BJ (cell line): ENCODE data around the gene SRGAP3. TPM values are rescaled to one million over a fixed set of nuclear protein-coding genes. Genes with fewer than 3 reads are reported as not detected.

ENCODE experiments used
- CTCF ChIA-PET: fragments of 350-600 bp; formaldehyde crosslinking; extraction: SDS; loops from one replicate; lab custom pipeline; 2021; ENCODE audit warnings: antibody characterized with exemption, inconsistent platforms; lab: Yijun Ruan, JAX
- POLR2A ChIA-PET: fragments of 300-600 bp; sonication (Branson Sonifier 250); formaldehyde crosslinking; extraction: SDS; loops from one replicate; lab custom pipeline; 2021; ENCODE audit warnings: antibody characterized with exemption; lab: Charles Lee
- DNase-seq: peaks from one replicate; pipeline ENCODE4 v3.0.0-alpha.2; 2011; ENCODE audit warnings: low read depth
- H3K27me3 ChIP-seq: 2 replicates; pipeline ENCODE4 v1.6.0; 2011; ENCODE audit warnings: low read length; ENCODE audit not compliant: control insufficient read depth, insufficient read depth
- H3K36me3 ChIP-seq: 2 replicates; pipeline ENCODE4 v1.5.1; 2011; ENCODE audit warnings: low read length; ENCODE audit not compliant: control insufficient read depth, insufficient read depth
- H3K4me3 ChIP-seq: 2 replicates; pipeline ENCODE4 v1.5.1; 2011; ENCODE audit warnings: low read depth, mild to moderate bottlenecking, control low read depth, low read length
- CTCF ChIP-seq: IDR thresholded peaks from 2 replicates; pipeline ENCODE4 v1.5.1; 2011; ENCODE audit warnings: low read depth, mild to moderate bottlenecking, control low read depth, inconsistent platforms, low read length, moderate library complexity; ENCODE audit not compliant: insufficient read depth
- polyA plus RNA-seq: library from polyadenylated mRNA; depleted of rRNA; stranded (reverse); fragments of >200 nt; gene quantifications from 2 replicates; pipeline ENCODE4 v1.2.3, GENCODE V29; 2011

The SRGAP3 gene
- polyA plus RNA-seq, 1 experiment: 0.75 TPM

DNA sequence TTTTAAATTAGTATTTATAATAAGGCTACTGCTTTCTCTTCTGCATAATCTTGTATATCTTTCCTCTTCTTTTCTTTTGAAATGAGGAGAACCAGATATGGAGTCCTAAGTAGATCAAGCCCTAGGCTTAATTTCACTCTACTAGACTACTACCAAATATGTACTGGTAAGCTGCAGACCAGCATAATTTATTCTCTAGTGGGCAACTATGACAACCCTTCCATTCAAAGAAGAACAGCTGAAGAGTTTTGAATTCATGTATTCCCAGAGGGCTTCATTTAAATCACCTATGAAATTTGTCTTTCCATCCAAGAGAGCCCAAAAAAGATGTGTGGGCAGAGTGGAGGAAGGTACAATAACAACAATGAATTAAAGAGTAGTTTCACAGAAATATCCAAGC is 296.1 kb downstream of the SRGAP3 start:
- no peak overlapping the region for H3K4me3 ChIP-seq
- no peaks in the 10 kb centered on the region for H3K27me3 ChIP-seq
- CTCF ChIA-PET: interaction anchor here (0.6 to 3.0 kb wide), 4 partner anchors 13 to 184 kb away, joined by 3 to 26 read pairs (median 4); partner anchors contain the start of gene OXTR
- no peak for DNase-seq
- H3K36me3 ChIP-seq: no peaks in the 10 kb centered on the region
- POLR2A ChIA-PET: interaction anchor here (0.6 kb wide), 1 partner anchor 260 kb away, joined by 3 read pairs; no protein-coding TSS in a partner anchor
- no peak for TF ChIP-seq CTCF

DNA sequence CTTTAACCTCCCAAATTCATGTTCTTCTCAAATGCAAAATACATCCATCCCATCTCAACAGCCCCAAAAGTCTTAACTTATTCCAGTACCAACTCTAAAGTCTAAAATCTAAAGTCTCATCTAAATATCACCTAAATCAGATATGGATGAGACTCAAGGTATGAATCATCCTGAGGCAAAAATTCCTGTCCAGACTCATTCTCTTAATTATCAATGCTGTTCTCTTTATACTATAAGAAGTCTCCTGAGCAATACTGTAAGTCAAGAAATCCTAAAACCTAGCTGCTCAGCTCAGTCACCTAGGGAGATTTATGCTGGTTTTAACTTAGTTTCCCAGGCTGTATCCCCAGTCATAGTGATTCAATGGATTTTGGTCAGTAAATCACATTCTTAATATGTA is 297.3 kb downstream of the SRGAP3 start:
- POLR2A ChIA-PET: no interaction called here
- TF ChIP-seq CTCF: no peak
- Histone ChIP-seq H3K36me3 (no peaks in the 10 kb centered on the region), H3K4me3 (no peak overlapping the region), H3K27me3 (no peaks in the 10 kb centered on the region)
- no peak for DNase-seq
- CTCF ChIA-PET: interaction anchor here (2.5 kb wide), 1 partner anchor 183 kb away, joined by 10 read pairs; the partner anchor contains the start of gene OXTR

DNA sequence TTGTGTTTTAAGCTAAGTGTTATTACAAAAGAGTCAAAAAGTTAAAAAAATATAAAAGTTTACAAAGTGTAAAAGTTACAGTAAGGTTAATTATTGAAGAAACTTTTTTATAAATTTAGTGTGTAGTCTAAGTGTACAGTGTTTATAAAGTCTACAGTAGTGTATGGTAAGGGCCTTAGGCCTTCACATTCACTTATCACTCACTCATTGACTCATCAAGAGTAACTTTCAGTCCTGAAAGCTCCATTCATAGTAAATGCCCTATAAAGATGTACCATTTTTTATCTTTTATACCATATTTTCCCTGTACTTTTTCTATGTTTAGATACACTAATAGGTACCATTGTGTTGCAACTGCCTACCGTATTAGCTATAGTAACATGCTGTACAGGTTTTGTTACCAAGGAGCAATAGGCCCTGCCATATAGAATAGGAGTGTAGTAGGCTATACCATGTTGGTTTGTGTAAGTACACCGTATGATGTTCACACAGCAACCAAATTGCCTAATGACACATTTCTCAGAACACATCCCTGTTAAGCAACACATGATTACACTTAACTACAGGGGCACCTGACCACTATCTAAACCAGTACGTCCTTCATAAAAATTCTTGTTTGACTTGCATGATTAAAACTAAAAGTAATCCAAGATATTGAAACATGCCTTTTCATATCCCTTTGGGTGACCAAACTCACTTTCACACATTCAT is 303.4 kb downstream of the SRGAP3 start:
- Histone ChIP-seq H3K36me3 (no peaks in the 10 kb centered on the region), H3K4me3 (no peak overlapping the region), H3K27me3 (no peaks in the 10 kb centered on the region)
- DNase-seq: no peak
- TF ChIP-seq CTCF: no peak
- ChIA-PET CTCF (interaction anchor here (0.9 to 2.0 kb wide), 5 partner anchors 9 to 357 kb away, joined by 3 to 14 read pairs (median 3); partner anchors contain the start of gene OXTR), POLR2A (no interaction called here)

DNA sequence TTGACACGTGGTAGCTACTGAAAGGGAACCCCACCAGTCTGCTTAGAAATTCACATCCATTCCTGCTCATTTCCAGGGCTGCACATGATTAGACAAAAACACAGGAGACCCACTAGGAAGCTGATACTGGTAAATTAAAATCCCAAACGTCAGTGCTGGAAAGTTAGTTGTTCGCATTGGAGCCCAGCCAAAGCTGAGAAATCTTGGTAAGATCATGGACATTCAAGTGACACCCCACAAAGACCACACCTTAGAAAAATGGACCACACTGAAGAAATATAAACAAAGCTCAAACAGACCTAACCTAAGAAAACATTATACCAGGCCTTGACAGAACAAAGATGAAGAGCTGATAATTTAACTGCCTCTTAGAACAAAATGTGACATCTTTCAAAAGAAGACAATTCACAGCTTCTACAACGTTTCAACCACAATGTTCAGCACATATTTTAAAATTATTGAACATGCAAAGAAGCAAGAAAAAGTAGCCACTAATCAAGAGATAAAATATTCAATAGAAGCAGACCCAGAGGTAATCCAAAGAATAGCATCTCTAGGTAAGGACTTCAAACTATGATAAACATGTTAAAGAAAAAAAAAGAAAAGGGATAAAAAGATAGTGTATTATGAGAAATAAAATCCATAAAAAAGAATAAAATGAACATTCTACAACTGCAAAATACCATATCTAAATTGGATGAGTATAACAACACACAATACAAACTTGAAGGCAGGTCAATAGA is 306.5 kb downstream of the SRGAP3 start:
- no peak for TF ChIP-seq CTCF
- CTCF ChIA-PET: interaction anchor here (0.7 kb wide), 1 partner anchor 279 kb away, joined by 3 read pairs; no protein-coding TSS in a partner anchor
- Histone ChIP-seq H3K27me3 (no peaks in the 10 kb centered on the region), H3K4me3 (no peak overlapping the region), H3K36me3 (no peaks in the 10 kb centered on the region)
- DNase-seq: no peak
- POLR2A ChIA-PET: no interaction called here

DNA sequence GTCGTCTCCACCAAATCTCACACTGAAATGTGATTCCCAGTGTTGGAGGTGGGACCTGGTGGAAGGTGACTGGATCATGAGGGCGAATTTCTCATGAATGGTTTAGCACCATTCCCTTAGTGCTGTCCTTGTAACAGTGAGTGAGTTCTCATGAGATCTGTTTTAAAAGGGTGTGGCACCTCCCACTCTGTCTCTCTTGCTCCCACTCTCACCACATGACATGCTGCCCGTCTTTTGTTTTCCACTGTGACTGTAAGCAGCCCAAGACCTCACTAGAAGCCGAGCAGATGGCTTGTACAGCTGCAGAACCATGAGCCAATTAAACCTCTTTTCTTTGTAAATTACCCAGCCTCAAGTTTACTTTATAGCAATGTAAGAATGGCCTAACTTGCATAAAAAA is 307.3 kb downstream of the SRGAP3 start:
- CTCF ChIA-PET: no interaction called here
- Histone ChIP-seq H3K36me3 (no peaks in the 10 kb centered on the region), H3K4me3 (no peak overlapping the region), H3K27me3 (no peaks in the 10 kb centered on the region)
- no peak for DNase-seq
- TF ChIP-seq CTCF: no peak
- POLR2A ChIA-PET: no interaction called here
